Lung (tissue), 12 donors: ENCODE results near the gene KRTAP1-1. TPM values are rescaled to one million over a fixed set of nuclear protein-coding genes. Genes with fewer than 3 reads are reported as not detected.
"Not testable (repeated sequence)": the region's sequence is repeated elsewhere in the genome, so short reads cannot be mapped to it uniquely, and the experiment has no call there.

ENCODE experiments used
- ATAC-seq: fragments of 200-7000 bp; cut with Tn5 transposase; one replicate; pipeline ENCODE4 v1.9.1; 2020; ENCODE audit warnings: moderate number of reproducible peaks; ENCODE audit not compliant: insufficient read depth, low FRiP score
- DNase-seq, 3 donors: peaks; one replicate each; pipeline ENCODE4 v3.0.0-alpha.2; 2013 to 2017
- H3K27ac ChIP-seq, 2 donors: one replicate each; pipeline ENCODE4 v1.5.1; 2013; ENCODE audit warnings: mild to moderate bottlenecking in 2 of 2, moderate library complexity in 2 of 2, control low read depth in 1 of 2, inconsistent platforms in 1 of 2, low read depth in 1 of 2, low read length in 1 of 2
- H3K27me3 ChIP-seq, 3 donors: one replicate each; pipeline ENCODE4 v1.5.1; 2013; ENCODE audit warnings: low read length in 2 of 3; ENCODE audit not compliant: control insufficient read depth in 3 of 3, insufficient read depth in 3 of 3
- H3K36me3 ChIP-seq, 4 donors: one replicate each; pipeline ENCODE4 v1.5.1; 2013; ENCODE audit warnings: low read length in 4 of 4, mild to moderate bottlenecking in 1 of 4, moderate library complexity in 1 of 4; ENCODE audit not compliant: control insufficient read depth in 4 of 4, insufficient read depth in 4 of 4
- H3K4me1 ChIP-seq, 5 donors: one replicate each; pipeline ENCODE4 v1.5.1; 2013; ENCODE audit warnings: low read length in 5 of 5, mild to moderate bottlenecking in 2 of 5, moderate library complexity in 1 of 5; ENCODE audit not compliant: control insufficient read depth in 5 of 5, insufficient read depth in 5 of 5
- H3K4me3 ChIP-seq: one replicate; pipeline ENCODE4 v1.5.1; 2013; ENCODE audit warnings: mild to moderate bottlenecking, control low read depth, moderate library complexity
- H3K9ac ChIP-seq, 2 donors: one replicate each; pipeline ENCODE4 v1.5.1; 2013; ENCODE audit warnings: low read length in 2 of 2, control low read depth in 1 of 2; ENCODE audit not compliant: insufficient read depth in 1 of 2
- H3K9me3 ChIP-seq, 4 donors: one replicate each; pipeline ENCODE4 v1.5.1; 2013; ENCODE audit warnings: low read length in 3 of 4, mild to moderate bottlenecking in 1 of 4, moderate library complexity in 1 of 4; ENCODE audit not compliant: control insufficient read depth in 4 of 4, insufficient read depth in 3 of 4
- CTCF ChIP-seq: IDR thresholded peaks from 2 replicates; pipeline ENCODE4 v1.5.1; 2012; ENCODE audit warnings: mild to moderate bottlenecking; ENCODE audit errors: control extremely low read depth, extremely low read depth
- WGBS, 2 donors: extraction: QIAGEN DNeasy Blood & Tissue Kit; methylation state at CpG; one replicate each; pipeline ENCODE4 v1.1.7; 2013; 5-methylcytosine and 5-hydroxymethylcytosine counted together
- polyA plus RNA-seq, 2 donors: library from polyadenylated mRNA; stranded (reverse); fragments of 200-250 nt; gene quantifications; one replicate each; pipeline ENCODE4 v1.2.1, GENCODE V29; 2013
- total RNA-seq, 2 donors: library from RNA; depleted of rRNA in 1 of 2; stranded (reverse); fragments of >200 nt in 1 of 2; gene quantifications; one replicate each; pipeline ENCODE4 v1.2.1, GENCODE V29; 2014 to 2021
- donor health status: control.
- donor health status: control.
- donor health status: Bipolar disorder and iron deficiency.
- donor health status: healthy.
- donor health status: DM: yes; HTN: yes; CAD: no.

KRTAP1-1 gene
- total and polyA plus RNA-seq, 4 donors = not detected

GRCh38 chr17:41058741-41059140, 17.5 kb upstream of the KRTAP1-1 start:
- Histone ChIP-seq H3K4me3 (no peak overlapping the region), H3K9ac (no peak overlapping the region), H3K9me3 (no peaks in the 10 kb centered on the region), H3K36me3 (no peaks in the 10 kb centered on the region), H3K4me1 (no peaks in the 10 kb centered on the region), H3K27me3 (peaks cover 0 to 8% (median 5%) of the 10 kb centered on the region in 3 donors), H3K27ac (no peak overlapping the region)
- DNase-seq (no peak), ATAC-seq (no peak)
- 89 to 97% methylated on average over 5 of the region's 5 CpGs for WGBS, 2 donors
- TF ChIP-seq CTCF = no peak

DNA sequence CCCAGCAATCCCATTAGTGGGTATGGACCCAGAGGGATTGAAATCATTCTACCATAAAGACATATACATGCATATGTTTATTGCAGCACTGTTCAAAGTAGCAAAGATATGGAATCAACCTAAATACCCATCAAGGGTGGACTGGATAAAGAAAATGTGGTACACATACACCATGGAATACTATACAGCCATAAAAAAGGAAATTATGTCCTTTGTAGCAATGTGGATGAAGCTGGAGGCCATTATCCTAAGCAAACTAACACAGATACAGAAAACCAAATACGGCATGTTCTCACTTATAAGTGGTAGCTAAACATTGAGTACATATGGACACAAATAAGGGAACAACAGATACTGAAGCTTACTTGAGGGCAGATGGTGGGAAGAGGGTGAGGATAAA, 16.3 kb upstream of the KRTAP1-1 start:
- no peak overlapping the region for H3K9ac ChIP-seq
- no peak overlapping the region for H3K27ac ChIP-seq
- peaks cover 0 to 3% (median 0%) of the 10 kb centered on the region in 4 donors for H3K9me3 ChIP-seq
- TF ChIP-seq CTCF = no peak
- H3K4me3 ChIP-seq = no peak overlapping the region
- no peak for DNase-seq
- peaks cover 0 to 8% (median 5%) of the 10 kb centered on the region in 3 donors for H3K27me3 ChIP-seq
- ATAC-seq = no peak
- H3K36me3 ChIP-seq = no peaks in the 10 kb centered on the region
- 94 to 97% methylated on average over 1 of the region's 1 CpG for WGBS, 2 donors
- no peaks in the 10 kb centered on the region for H3K4me1 ChIP-seq

DNA sequence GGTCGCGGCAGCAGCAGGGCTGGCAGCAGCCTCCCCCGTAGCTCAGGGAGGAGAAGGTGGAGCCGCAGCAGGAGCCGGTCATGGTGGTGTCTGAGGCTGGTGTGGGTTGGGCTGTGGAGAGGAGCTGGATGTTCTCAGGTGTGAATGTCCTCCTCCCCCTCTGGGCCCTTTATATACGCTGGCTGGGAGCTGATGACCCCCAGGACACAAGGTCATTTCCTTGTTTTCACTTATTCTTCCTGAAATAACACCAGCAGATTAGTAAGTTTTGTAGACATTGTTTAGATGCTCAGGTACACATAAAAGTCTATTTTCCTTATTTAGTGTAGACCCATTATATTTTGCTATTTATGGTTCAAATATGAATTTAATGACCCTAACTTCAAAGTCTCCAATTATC, 13.9 kb upstream of the KRTAP1-1 start, which contains the start of gene KRTAP2-2:
Gene KRTAP2-2, minus strand, starts transcription at position 101 of the 400 bp plus-strand sequence. Its CDS starts 19 bp downstream, at position 82.
- not testable (repeated sequence) for H3K9ac ChIP-seq, ATAC-seq, H3K4me3 ChIP-seq, H3K27ac ChIP-seq, H3K36me3 ChIP-seq, H3K27me3 ChIP-seq, DNase-seq, H3K4me1 ChIP-seq, H3K9me3 ChIP-seq
- 65 to 67% methylated on average over 1 of the region's 6 CpGs for WGBS, 2 donors

DNA sequence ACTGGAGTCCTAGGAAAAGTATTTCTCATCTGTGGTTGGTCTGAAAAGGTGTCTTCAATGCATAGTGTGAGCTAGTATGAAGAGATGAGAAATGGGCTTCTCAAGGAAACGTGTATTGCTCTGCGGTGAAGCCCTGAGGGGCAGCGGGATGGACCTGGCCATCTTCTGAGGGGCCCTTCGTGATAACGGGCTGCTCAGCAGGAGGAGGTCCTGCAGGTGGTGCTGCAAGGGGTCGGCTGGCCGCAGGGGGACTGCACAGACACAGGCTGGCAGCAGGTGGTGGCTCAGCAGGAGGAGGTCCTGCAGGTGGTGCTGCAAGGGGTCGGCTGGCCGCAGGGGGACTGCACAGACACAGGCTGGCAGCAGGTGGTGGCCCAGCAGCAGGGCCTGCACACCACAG, 13.3 kb upstream of the KRTAP1-1 start:
- not testable (repeated sequence) for H3K9ac ChIP-seq, ATAC-seq, H3K9me3 ChIP-seq, H3K4me3 ChIP-seq, H3K27me3 ChIP-seq, H3K27ac ChIP-seq, H3K4me1 ChIP-seq, DNase-seq, H3K36me3 ChIP-seq
- WGBS, 2 donors = 72 to 80% methylated on average over 7 to 9 of the region's 9 CpGs

GRCh38 chr17:41054025-41054424, 12.8 kb upstream of the KRTAP1-1 start:
- H3K27me3 ChIP-seq = peaks cover 0 to 2% (median 2%) of the 10 kb centered on the region in 3 donors
- DNase-seq = no peak
- no peak for TF ChIP-seq CTCF
- 85 to 95% methylated on average over 4 of the region's 4 CpGs for WGBS, 2 donors
- peaks cover 0 to 3% (median 0%) of the 10 kb centered on the region in 4 donors for H3K9me3 ChIP-seq
- no peaks in the 10 kb centered on the region for H3K4me1 ChIP-seq
- ATAC-seq = no peak
- no peak overlapping the region for H3K4me3 ChIP-seq
- H3K36me3 ChIP-seq = no peaks in the 10 kb centered on the region
- H3K9ac ChIP-seq = no peak overlapping the region
- no peak overlapping the region for H3K27ac ChIP-seq
